Islet of Langerhans (tissue), 1 donor: ENCODE data around the gene PPP2R2B.

Experiments used
- FAIRE-seq: peaks from one replicate; lab custom pipeline; 2011; peaks lifted over from hg19 to GRCh38; lab: Jason Lieb, UNC

Gene PPP2R2B

DNA sequence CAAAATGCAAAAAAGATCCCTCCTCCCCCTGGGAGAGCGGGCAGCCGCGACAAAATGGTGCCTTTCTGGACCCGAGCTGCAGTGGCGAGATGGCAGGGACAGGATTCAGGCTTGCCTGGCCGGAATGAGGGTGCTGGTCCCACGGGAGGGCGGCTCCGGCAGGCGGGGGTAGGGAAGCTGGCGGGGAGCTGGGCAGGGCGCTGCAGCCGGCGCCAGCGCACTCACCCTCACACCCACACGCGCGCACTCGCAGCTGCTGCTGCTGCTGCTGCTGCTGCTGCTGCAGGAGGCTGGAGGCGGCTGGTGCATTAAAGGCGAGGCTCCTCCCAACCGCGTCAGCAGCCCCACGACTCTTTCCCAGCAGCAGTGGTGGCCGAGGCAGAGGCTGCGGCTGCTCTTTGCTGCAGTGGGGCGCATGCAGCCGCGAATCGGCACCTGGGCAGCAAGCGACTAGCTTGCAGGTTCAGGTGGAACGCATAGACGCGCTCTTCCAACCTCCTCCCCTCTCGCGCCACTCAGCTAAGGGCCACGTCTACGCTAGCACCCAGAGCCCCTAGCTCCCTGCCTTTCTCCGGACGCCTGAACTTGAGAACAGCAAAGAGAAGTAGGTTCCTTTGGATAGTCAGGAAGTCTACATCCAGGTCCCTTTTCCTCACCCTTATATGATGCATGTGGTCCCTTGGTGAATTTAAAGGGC lies at the start of gene PPP2R2B:
Gene PPP2R2B, minus strand, starts transcription at position 282 of the 697 bp plus-strand sequence.
- no peak for FAIRE-seq

DNA sequence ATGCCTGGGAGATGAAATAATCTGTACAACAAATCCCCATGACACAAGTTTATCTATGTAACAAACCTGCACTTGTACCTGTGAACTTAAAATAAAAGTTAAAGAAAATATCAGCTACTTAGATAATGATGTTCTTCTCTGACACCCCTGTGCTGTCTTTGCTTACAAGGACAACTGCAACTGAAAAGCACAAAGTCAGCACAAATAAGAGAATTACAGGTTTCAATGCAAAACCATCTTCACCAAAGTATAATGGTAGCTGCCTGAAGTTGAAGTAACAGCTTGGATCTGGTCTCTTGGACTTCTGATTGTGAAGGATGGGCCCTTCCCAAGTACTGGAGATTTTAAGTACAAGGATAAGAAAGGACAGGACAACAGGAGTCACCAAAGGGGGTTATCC lies 45.6 kb upstream of the PPP2R2B start:
- no peak for FAIRE-seq

DNA sequence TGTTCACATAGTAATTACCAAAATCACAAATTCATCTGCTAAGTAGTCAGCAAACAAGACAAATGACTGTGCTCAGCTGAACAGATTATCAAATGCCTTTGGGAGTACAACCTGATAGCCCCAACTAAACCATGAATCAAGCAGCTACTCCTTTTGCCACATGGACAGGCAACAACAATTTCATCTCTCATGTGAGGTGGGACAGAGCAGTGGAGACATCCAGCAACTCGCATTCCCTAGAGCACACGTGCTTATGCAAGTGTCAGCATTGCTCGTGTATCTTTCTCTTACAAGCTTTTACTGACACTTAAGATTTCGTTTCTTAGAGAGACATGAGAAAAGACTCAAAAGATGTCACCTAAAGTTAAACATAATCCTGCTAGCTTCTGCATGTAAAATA lies 42.7 kb upstream of the PPP2R2B start:
- no peak for FAIRE-seq

DNA sequence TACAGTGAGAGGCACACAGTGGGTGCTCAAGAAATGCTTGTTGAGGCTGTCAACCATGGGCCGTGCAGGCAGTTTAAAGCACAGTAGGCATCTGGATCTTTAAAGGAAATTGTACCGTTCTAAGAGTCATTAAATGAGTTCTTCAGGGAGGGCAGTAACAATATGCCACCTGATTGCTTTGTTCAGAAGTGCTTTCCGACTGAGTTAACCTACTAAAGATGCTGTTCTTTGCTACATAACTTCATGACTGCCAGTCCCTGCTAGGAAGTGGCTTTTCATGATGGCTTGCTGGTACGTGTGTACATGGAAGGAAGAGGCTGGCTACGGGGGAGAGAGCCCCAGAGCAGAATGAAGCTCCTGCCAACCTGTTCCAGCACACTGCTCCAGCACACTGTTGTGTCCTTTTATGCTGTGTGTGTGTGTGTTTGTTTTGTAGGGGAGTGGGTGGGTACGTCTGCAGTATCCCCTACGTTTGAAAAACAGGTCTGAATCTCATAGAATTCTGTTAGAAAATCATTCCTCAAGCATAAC lies 41.9 kb upstream of the PPP2R2B start:
- FAIRE-seq, result no peak

DNA sequence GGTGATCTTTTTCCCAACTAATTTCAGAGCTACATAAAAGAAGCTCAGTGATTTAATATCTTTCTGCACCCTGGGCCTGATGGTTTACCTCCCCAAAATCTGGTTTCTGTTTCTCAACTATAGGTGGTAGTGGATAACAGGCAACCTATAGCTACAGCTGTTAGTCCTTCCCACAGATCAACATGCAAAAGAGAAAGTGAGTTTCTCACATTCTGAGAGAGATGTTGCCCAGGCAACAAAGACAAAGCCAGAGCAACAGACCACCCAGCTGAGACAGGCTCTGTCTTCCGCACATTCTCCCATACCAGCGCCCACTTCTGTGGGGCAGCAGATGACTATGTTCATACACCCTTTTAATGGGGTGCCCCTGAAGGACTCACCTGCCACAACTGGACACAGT lies 40.7 kb upstream of the PPP2R2B start:
- FAIRE-seq, result no peak

DNA sequence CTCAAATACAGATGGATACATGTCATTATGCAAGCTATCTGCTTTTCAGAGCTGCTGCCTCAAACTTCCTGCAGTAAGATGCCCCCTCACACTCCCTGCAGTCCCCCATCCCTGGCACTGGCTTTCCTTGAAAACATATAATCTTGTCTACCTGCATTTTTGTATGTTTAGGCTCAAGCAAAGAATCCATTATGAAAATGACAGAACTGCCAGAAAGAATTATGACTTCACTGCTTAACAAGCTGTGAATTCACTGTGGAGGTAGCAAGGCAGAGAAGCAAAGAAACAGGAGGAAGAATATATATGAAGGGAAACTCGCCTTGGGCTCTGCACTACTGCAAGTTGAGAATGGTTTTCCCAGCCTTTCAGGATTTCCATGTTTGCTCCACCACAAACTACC lies 39.4 kb upstream of the PPP2R2B start:
- no peak for FAIRE-seq

DNA sequence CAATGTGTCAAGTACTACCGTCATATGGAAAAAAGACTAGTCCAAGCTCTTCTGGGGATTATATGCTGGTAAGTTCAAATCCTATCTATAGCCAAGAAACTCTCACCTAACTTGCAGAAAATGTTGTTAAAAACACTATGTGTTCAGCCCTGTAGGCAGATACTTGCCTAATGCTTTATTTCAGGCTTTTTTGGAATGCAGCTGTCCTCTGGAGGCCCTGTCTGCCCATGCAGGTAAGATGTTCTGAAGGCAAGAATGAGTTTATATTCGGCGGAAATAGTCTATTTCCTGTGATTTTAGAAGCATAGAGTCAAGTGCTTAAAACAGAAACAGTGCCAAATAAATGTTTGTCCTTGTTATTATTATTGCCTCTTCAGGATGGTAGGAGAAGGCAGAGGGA lies 34.3 kb upstream of the PPP2R2B start:
- FAIRE-seq, result no peak

DNA sequence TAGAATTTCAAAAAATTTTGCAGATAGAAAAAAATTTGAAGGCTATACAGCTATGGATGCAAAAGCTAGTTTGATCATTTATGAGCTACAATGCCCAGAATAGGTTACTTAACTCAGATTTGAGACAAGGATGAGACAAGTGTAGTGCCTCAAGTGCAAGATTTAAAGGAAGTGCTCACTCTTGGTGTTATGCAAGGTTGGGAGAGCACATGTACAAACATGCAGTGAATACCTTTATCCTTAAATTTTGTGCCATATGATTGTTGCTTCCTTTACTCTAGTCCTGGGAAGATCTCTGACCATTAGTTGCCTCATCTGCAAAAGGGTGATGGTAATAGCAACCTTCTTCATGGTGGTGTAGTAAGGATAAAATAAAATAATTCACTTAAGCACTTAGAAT lies 31.7 kb upstream of the PPP2R2B start:
- FAIRE-seq, result no peak

DNA sequence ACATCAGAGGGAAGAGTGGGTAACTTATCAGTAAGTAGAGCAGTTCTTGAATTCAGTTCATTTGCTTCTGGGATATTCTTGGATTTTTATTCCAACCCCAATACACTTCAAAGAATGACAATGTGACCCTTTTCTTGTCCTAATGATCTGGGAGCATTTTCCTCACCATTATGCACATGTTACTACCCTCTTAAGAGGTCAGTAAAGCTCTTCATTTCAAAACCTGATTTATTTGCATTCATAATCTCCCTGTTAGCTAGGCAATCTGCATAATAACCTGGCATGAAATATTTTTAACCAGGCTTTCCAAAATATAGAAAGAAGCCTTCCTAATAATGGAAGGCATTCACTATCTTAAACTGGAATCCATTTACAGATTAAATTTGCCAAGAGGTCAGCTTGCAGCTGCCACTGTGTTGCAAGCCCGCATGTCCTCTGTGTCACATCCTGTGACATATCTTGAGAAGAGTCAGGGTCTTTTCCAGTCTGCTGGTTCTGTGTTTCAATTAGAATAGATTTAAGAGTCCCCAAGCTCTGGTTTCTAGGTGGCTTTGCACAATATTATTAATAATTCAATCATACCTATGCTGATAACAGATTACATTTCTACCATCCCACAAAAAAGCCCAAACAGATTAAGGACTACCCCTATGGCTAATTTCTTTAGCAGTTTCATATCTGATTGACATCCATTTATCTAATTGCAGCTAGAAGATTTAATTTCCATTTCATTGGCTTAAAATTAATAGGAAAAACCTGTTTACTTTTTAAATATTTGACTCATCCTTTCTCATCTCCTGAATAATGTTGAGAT lies 30.9 kb upstream of the PPP2R2B start:
- FAIRE-seq, result no peak

DNA sequence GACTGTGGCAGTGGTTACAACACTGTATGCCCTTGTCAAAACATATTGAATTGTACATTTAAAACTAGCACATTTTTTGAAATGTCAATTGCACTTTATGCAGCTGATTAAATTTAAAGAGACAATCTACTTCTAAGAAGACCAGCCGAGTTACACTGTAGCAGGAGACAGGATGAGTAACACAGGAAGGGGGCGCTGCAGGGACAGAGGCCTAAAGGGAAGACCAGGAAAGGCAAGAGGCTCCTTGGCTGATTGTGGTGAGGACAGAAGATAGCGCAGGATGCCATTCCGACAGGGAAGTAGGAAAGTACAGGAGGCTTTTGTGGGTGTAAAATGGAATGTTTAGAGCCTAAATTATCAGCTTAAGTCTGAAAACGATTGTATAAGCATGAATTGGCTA lies 28.2 kb upstream of the PPP2R2B start:
- no peak for FAIRE-seq

DNA sequence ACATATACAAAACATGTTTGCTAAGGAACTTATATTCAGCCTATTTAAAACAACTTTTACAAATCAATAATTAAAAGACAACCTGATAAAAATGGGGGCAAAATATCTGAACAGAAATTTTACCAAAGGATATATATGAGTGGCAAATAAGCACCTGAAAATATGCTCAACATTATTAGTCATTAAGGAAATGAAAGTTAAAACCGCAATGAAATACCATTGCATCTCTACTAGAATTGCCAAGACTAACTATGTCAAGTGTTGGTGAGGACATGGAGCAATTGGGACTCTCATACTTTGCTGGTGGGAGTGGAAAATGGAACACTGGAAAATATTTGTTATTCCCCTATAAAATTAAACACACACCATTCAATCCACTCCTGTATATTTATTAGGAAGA lies 26.3 kb upstream of the PPP2R2B start:
- no peak for FAIRE-seq

DNA sequence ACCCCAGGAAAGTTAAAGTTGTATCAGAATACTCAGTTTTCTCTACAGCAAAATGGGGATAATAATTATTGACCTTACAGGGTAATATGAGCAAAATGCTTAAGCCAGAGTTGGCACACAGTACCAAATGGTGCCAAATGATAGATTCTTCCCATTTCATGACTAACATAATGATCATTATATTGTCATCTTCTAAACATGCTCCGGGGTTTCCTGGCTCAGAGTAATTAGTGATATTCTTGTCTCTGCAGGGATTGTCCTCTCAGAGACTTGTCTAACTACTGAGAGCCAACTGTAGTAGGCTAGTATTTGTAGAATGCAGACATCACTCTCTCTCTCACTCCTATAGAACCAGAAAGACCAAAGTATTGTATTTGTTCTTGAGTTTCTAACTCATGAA lies 25.2 kb upstream of the PPP2R2B start:
- FAIRE-seq, result no peak

DNA sequence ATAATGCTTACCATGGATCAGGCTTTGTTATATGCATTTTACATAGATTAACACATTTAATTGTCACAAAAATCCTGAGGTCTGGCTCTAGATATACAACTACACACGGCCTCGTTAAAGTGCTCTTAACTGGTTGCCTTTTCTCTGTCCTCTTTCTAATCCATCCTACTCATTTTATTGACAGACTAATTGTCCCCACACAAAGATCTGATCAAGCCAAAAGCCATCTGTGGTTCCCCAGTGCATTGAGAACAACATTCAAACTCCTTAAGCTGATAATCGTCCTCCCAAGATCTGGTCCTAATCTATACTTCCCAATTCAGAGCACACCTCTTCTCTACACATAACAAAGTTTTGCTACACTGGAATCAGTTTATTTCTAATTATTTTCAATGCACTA lies 23.9 kb upstream of the PPP2R2B start:
- FAIRE-seq, result no peak

DNA sequence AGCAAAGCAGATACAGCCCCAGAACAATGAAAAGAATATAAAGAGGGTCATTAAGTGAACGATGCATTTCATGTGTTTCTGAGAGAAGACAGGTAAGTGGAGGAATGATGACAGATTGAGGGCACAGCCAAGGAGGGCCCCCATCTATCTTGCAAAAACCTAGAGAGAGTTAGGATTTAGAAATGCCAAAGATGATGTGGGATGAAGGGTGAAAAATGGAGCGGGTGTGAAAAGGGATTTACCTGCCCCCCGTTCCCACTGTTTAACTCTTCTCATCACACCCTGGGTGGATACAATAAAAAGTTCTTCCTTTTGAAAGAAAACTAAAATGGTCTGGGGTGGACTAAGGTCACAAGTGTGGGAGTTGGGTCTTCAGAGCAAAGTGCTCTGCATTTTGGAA lies 18.5 kb upstream of the PPP2R2B start:
- no peak for FAIRE-seq

DNA sequence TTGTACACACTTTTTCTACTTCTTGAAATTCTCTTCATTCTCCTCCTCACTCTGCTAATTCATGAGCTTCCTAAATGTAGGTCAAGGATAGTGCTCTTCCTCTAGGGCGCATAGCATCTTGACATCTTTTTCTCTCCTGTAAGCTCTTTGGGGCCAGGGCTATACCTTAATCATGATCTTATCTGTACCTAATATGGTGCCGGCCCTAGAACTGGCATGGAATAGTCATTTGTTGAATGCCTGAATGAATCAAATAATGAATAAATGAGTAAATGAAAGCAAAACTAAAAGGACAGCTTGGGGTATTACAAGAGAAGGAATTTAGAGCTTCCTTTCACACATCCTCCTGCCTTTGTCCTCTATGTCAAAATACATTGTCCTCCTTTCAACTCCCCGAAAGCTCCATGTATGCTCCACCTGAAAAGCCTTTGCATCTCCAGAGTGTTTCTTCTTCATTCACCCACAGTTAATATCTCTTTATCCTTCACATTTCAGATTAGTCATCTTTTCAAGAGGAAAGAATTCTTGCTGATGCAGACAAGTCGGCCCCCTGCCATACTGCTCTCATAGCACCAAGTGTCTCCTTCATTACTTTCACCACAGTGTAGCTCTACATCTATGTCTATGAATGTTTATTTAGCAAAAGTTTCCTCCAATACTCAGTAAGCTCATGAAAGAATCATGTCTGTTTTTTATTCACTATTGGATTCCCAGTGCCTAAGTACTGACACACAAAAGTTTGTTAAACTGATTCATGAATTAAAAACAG lies 16.4 kb upstream of the PPP2R2B start:
- no peak for FAIRE-seq

DNA sequence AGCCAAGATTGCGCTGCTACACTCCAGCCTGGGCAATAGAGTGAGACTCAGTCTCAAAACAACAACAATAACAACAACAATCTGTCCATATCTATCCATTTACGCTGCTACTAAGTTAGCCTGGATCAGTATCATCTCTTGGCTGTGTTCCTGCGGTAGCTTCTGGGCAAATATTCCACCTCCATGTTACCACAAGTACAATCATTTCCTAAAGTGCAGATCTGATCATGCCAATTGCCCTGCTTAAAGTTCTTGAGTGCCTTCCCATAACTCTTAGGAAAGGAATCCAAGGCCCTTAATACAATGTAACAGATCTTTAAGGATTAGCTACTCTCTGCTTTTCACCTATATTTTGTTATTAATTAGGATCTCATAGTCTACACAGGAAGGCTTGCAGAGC lies 15.4 kb upstream of the PPP2R2B start:
- no peak for FAIRE-seq

DNA sequence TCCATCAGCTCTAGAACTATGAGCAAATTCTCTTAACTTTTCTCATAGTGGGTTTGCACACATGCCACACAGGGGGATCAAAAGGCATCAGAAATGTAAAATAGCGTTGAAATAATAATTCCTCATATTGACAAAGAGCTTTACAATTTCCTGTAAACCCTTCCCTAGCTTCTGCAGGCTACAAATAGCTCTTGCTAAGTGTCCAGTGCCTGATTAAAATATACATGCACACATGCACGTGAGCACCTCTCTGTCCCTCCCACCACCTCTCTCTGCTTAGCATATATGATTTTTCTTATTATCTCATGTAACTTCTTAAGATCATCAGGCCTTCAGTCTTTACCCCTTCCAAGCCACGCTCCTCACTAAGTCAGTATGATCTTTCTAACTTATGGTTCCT lies 13.7 kb upstream of the PPP2R2B start:
- no peak for FAIRE-seq

DNA sequence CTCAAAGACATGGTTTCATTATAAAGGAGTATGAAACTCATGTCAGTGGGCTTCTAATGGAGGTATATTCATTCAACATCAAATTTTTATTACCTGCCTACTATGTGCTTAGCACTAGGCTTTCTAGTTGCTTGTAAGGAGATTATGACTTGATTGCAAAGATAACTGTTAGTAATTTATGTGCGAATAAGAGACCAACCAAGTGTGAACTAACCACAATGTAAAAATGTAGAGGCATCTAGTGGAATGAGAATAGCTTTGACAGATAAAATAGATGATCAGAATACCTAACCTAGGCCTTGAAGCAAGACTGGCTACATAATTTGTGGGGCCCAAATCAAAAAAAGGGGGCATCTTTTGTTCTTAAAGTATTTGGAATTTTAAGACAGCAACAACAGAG lies 13.0 kb upstream of the PPP2R2B start:
- FAIRE-seq, result no peak

DNA sequence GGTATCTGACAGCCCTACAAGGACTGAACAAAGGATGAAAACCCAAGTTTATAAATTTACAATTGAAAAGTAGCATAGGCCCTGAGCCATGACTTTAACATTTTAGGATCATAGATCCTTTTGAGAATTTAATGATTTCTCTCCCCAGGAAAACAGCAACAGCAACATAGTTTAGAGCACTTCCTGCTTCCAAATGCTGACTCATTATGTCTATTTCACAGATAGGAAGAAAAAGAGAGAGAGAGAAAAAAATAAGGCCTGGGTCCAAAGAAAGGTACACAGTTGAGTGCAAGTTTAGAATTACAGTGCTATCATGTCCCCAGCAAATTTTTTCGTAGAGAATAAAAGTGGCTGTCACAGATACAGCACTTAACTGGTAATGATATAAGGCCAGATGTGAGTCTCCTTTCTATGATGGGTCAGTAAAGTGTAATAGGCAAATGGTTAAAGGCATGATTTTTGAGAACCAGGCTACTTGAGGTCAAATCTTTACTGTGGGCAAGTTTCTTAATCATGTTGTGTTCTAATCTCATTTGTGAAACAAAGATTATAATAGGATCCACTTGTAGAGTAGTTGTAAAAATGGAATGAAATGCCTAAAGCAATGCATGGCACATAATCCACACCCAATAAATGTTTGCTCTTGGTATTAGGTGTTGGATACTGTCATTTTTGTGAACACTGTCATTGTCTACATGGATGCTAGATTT lies 12.3 kb upstream of the PPP2R2B start:
- no peak for FAIRE-seq

DNA sequence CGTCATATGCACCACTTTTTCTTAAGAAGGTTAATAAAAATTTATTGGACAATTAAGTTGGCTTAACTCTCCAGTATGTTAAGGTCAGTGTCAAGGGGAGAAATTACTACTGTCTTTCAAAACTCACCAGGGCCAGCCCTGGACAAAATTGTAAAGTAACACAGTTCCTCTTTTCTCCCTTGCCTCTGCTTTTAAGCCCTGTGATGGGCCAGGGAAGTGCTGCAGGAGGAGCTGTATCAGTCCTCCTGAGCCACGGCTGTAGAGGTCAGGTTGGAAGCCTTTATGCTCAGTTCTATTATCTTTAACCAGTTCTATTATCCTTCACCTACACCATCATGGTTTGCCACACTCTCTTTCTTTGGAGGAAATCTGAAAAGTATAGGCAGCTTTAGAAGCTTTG lies 11.5 kb upstream of the PPP2R2B start:
- no peak for FAIRE-seq

DNA sequence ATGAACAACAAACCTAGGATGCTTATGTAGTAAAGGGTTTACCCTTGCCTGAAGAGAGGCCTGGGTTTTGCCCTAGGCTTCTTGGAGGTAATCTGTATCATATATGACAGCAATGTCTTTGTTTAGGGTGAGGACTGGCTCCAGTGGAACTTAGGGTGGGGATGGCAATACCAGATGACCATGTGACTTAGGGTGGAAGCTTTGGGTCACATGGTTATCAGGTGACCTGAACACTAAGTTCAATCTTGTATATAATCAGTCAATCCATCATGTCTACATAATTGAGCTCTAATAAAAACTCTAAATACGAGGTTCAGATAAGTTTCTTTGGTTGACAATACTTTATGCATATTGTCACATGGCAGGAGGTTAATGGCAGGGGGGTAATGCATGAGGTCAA lies 10.6 kb upstream of the PPP2R2B start:
- no peak for FAIRE-seq

DNA sequence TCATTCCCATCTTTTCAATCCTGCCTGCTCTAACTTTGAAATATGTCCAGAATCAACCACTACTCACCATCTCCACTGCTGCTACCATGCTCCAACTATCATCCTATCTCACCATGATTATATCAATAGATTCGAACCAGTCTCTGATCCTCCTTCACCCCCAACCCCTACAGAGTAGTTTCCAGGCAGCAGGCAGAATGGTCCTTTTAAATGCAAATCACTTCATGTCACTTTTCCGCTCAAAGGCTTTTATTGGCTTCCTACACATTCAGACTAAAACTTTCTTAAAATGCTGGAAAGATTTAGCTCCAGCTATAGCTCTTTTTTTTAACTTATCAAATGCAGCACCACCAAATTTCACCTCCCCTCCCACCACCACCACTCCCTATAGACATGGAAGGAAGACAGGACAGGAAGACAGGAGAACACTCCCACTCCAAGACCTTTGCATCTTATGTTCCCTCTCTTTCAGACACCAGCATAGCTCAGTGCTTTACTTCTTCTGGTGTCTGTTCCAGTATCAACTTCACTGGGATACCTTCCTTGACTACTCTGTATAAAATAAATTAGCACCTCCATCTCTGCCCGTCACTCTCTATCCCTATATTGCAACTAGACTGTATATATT lies 9.9 kb upstream of the PPP2R2B start:
- no peak for FAIRE-seq
